Transverse colon (tissue), 4 donors: ENCODE measurements around the gene FAH.

Source experiments
- CTCF ChIP-seq, 5 experiments: fragments of 200-600 bp in 3 of 5; fragments of 450-650 bp in 2 of 5; sonication (generic) in 3 of 5; IDR thresholded peaks; 1 replicate in 2 of 5; 2 replicates in 3 of 5; pipeline ENCODE4 v1.5.1; 2016 to 2017; ENCODE audit warnings: antibody characterized with exemption in 5 of 5, inconsistent platforms in 3 of 5, mild to moderate bottlenecking in 2 of 5, moderate library complexity in 1 of 5
- EP300 ChIP-seq: sonication (generic); formaldehyde crosslinking; IDR thresholded peaks from one replicate; pipeline ENCODE4 v1.6.1; 2017; ENCODE audit warnings: antibody characterized with exemption, low read depth
- POLR2A ChIP-seq: fragments of 450-650 bp; IDR thresholded peaks from one replicate; pipeline ENCODE4 v1.6.1; 2016; ENCODE audit warnings: antibody characterized with exemption, mild to moderate bottlenecking, moderate library complexity
- POLR2AphosphoS5 ChIP-seq, 3 donors: sonication (generic); formaldehyde crosslinking; IDR thresholded peaks; one replicate each; pipeline ENCODE4 v1.6.1; 2016; ENCODE audit warnings: antibody characterized with exemption in 3 of 3

DNA sequence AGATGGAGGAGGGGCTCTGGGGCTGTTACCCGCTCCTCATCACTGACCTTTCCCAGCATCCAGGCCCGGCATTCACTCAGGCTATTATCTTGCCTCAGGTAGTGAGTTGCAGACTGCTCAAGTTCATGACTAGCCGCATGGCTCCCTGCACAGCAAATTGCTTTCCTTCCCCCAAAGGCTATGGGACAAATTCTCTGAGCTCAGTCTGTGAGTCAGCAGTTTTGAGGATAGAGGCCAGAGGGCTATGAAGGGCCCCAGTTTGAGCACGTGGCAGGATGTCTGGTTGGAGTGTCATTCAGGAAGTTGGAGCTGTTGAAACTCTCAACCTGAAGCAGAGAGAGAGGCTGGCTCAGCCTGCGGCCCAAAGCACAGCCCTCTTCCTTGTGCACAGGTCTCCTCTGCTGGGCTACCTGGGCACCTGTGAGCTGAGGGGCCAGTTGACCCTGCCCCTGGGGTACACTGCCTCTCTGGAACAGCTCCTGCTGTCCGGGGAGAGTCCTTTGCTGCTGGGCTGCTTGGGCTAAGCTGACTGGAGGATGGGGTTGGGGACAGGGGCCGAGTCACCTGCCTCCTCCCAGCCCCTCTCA, 7.9 kb downstream of the FAH start:
- TF ChIP-seq POLR2AphosphoS5 (IDR thresholded peaks at IDR 0.05) (no peak), POLR2A (no peak), CTCF (IDR thresholded peaks at IDR 0.05) (no peak), EP300 (no peak)
